ENCODE measurements around the gene LRRC32.

LRRC32 gene

GRCh38 chr11:76676636-76677457 is 6.3 kb upstream of the LRRC32 start:
- DNase-seq: no peak

DNA sequence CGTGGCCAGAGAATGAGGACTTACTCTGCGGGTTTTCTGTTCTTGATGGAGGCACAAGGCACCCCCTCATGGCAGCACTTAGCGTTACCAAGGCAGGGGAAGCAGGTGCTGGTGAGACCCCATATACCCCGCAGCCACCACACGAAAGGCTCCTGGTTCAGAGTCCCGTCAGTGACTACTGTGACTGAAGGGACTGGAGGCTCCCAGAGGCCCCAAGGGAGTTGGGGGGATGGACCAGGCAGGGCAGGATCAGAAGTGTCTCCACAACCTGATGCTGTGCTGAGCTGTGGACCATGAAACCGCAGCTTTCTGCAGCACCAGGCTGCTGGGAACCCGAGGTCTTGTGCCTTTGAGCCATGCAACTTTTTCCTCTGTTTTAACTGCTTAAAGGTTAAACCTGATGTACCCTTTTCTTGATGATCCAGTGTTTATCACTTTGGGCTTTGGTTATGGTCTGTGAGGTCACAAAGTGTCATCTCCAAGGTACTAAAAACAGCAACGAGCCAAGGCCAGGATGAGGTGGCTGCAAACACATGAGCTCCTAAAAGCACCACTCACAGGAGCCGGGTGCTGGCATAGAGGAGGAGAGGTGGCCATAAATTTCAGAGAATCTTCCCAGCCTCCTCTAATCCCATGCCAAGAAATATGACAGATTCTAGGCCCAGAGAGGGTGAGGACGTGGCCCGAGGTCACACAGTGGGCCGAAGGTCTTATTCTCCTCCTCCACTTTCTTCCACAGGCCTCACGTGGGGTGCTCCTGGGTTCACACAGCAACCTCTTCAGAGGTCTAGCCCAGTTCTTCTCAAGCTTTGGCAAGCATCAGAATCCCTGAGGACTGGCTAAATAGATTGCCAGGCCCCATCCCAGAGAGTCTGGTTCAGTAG is 4.2 kb upstream of the LRRC32 start:
- no peak for DNase-seq

GRCh38 chr11:76673176-76674142 is 2.9 kb upstream of the LRRC32 start:
- DNase-seq: no peak

DNA sequence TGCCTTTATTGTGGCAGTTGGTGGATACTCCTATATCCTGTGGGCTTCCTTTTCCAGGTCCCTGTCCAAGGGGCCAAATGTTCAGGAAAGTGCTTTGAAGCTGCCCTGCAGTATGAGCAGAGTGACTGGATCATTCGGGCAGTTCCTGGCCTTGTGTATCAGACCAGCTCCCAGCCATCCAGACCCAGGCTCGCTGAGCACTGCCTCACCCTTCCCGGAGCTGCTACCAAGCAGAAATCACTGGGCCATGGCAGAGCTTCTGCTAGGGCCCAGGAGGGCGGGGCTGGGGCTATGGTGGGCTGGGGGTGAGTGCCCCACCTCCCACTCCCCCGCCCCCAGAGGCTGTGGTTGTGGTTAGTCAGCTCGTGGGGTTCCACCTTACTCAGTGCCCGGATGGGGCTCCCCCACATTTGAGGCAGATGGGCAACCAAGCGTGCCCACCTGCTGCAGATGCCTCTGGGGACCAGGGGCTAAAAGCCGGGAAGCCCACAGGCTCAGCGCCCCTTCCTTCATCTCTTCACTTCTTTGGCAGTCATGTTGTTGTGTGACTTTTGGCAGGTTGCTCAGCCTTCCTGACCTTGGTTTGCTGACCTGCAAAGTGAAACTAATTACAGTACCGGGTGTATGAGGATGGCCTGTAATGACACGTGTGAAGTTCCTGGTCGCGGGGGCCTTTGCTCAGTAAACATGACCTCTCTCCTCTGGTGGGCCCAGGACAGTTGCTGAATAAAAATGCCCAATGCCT is 2.1 kb upstream of the LRRC32 start:
- DNase-seq: no peak

DNA sequence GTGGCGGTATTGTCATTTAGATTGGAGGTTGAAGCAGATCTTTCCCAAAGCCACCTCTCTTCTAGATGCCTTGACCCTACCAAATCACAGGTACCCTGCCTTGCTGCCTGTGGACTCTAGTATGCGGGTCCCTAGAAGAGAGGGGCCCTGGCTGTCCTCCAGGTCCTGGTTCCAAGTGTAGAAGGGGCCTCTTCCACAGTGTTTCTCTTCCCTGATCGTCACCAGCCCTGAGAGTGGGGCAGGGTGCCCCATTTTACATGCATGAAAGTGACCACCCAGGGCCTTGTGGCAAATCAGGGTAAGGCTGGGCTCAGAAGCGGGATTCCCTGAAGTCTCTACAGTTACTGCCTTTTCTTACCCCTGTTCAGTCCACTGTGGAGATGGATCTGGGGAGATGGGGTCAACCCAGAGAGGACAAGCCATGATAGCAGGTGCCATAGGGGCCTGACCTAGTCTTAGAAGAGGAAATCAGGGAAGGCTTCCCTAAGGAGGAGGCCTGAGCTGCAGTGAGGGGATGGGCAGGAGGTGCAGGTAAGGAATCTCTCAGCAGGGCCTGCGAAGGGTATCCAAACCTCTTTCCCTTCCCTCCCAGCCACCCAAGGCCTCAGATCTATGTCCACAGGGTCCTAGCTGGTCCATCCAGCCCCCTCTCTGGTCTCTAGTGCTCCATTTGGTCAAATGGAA is 1.2 kb upstream of the LRRC32 start:
- DNase-seq: no peak

GRCh38 chr11:76671237-76671592 is 668 bp upstream of the LRRC32 start:
- no peak for DNase-seq

GRCh38 chr11:76669901-76670484 is 554 bp downstream of the LRRC32 start:
- no peak for DNase-seq

DNA sequence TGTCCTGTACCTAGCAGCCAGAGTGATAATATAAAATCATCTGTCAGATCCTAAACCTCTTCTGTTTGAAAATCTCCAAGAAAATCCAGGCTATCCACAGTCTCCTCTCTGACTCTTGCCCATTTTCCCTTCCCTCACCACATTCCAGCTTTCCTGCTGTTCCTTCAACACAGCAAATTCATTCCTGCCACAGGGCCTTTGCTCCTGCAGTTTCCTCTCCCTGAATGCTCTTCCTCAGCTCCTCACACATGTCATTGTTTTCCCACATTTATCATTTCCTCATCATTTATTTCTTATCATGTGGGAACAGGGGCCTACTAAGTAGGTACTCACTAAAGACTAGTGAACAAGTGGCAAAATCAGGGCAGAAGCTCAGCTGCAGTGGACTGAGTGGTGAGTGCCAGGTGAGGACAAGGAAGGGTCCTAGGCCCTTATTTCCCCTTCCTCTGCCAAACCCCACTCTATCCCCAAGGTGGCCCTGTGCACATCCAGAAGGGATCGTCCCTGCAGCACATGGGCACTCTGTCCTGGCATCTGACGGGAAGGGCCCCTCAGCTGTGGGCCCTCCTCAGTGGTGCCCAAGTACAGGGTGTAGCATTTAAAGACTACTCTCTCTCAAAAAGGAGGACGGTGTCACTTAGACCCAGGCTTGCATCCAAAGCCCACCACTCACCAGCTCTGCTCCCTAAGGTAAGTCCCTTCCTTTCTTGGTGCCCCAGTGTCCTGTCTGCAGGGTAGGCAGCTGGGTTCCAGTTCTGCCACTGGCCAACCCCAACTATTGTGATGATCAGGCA is 2.0 kb downstream of the LRRC32 start:
- DNase-seq: no peak

DNA sequence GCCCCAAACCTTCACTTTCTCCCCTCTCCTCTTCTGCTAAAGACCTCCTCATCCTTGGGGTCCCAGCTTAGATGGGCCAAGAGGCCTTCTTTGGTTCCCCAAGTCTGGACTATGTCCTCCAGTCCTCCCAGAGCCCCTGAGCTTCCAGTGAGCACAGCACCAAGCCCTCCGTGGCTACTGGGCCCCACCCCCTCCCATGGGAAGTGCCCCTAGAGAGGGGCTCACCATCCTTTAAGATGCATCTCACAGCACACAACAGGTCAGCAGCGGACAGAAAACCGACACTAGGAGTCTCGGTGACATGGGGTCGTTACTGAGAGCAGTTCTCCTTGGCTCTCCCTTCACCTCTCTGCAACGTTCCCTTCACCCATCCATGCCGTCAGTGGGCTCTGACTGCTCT is 2.7 kb downstream of the LRRC32 start:
- DNase-seq: no peak

GRCh38 chr11:76667271-76667818 is 3.2 kb downstream of the LRRC32 start:
- DNase-seq: no peak

GRCh38 chr11:76666830-76667229 is 3.7 kb downstream of the LRRC32 start:
- no peak for DNase-seq

DNA sequence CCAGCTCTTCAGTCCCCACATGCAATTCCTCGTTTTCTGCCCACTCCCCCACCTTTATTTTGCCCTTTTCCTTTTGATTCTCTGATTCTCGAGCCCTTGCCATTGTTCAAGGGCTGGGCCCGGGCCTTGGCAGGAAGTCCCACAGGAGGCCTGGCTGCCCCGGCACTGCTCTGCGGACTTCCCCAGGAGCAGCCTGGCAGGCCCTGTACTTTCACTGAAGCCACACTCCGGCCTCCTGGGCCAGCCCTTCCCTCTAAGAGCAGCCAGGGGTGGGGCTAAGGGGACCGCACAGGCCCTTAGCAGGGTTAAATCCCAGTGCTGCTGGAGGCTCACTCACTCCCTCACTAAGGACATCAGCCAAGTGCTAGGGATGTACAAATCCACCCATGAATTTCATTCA is 4.1 kb downstream of the LRRC32 start:
- DNase-seq: no peak

GRCh38 chr11:76665921-76666351 is 4.6 kb downstream of the LRRC32 start:
- no peak for DNase-seq

DNA sequence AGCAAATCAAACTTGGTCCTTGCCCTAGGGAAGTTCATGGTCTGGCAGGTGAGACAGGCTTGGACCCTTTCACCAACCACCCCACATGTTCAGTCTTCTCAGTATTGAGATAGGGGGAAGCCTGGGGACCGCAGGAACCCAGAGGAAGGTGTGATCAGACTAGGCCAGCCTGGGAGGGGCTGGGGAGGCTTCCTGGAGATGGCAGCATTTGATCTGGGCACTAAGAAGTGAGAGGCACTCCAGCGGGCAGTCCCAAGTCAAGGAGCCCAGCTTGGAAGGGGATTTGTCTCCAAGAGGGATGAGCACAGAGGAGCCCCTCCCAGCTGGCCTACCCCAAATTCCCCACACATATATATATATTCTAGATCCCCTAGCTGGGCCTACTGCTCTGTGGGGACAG is 5.4 kb downstream of the LRRC32 start:
- no peak for DNase-seq

DNA sequence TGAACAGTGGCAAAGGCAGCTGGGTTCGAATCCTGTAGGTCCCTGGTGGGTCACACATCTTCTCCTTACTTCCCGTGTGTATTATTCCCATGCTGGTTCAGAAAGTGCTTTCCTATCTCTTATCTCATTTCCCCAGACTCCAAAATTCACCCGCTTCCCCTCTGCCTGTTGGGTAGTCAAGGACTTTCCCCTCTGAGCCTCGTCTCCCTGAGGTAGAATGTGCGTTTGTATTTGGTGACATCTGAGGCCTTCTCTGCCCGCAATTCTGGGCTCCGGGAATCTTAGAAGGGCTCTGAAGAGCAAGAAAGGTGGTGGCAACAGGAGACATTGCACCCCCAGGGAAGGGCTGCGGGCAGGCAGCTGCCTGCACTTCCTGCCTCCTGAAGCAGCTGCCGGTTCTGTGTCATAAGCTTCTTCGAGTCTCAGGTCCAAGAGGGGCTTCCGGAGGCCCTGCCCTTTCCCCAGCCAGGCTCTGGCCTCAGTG is 5.9 kb downstream of the LRRC32 start:
- no peak for DNase-seq

- no peak for DNase-seq
Measured at GRCh38 chr11:76663912-76664440, 6.6 kb downstream of the LRRC32 start.

DNA sequence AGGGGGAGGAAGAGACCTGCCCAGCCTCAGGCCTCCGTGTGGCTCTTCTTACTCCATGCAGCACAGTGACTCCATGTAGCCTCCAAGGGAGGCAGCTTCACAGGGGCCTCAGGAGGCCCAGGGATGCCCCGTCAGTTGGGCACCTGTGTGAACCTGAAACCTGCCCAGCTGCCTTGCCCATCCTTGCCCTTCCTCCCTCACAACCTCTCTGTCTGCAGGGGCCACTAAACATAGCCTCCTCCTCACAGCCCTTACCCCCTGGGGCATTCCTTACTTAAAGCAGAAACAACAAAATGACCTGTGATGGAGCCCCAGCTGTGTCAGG is 7.1 kb downstream of the LRRC32 start:
- DNase-seq: no peak

GRCh38 chr11:76662656-76663485 is 7.7 kb downstream of the LRRC32 start:
- no peak for DNase-seq

Data from hippocampal formation (tissue), 2 donors.